Liver (tissue), 9 donors: ENCODE results near the gene BCAN. TPM values are rescaled to one million over a fixed set of nuclear protein-coding genes. Genes with fewer than 3 reads are reported as not detected.

ENCODE experiments used
- DNase-seq: peaks from one replicate; pipeline ENCODE4 v3.0.0-alpha.2; 2017; ENCODE audit warnings: low spot score
- H3K27ac ChIP-seq, 2 donors: one replicate each; pipeline ENCODE4 v1.7.0; 2013; ENCODE audit warnings: inconsistent platforms in 2 of 2, low read length in 2 of 2, control low read depth in 1 of 2, low read depth in 1 of 2, mild to moderate bottlenecking in 1 of 2
- H3K27me3 ChIP-seq, 4 donors: one replicate each; pipeline versions ENCODE4 v1.6.1 to v1.7.0; 2013; ENCODE audit warnings: low read length in 3 of 4, inconsistent platforms in 1 of 4, mild to moderate bottlenecking in 1 of 4, moderate library complexity in 1 of 4; ENCODE audit not compliant: control insufficient read depth in 4 of 4, insufficient read depth in 4 of 4
- H3K36me3 ChIP-seq, 4 donors: one replicate each; pipeline versions ENCODE4 v1.6.1 to v1.7.0; 2013; ENCODE audit warnings: low read length in 3 of 4, mild to moderate bottlenecking in 3 of 4, low read depth in 1 of 4, moderate library complexity in 1 of 4; ENCODE audit not compliant: control insufficient read depth in 4 of 4, insufficient read depth in 3 of 4
- H3K4me1 ChIP-seq, 4 donors: one replicate each; pipeline versions ENCODE4 v1.6.1 to v1.7.0; 2013; ENCODE audit warnings: low read length in 3 of 4, mild to moderate bottlenecking in 3 of 4, moderate library complexity in 1 of 4; ENCODE audit not compliant: control insufficient read depth in 4 of 4, insufficient read depth in 4 of 4
- H3K4me3 ChIP-seq, 3 donors: one replicate each; pipeline versions ENCODE4 v1.6.1 to v1.7.0; 2013; ENCODE audit warnings: low read length in 3 of 3, control low read depth in 1 of 3, low read depth in 1 of 3, mild to moderate bottlenecking in 1 of 3
- H3K9ac ChIP-seq, 2 donors: one replicate each; pipeline ENCODE4 v1.7.0; 2013; ENCODE audit warnings: low read length in 2 of 2, mild to moderate bottlenecking in 2 of 2, moderate library complexity in 2 of 2, control low read depth in 1 of 2, low read depth in 1 of 2
- H3K9me3 ChIP-seq, 4 donors: one replicate each; pipeline versions ENCODE4 v1.6.1 to v1.7.0; 2013; ENCODE audit warnings: low read length in 3 of 4; ENCODE audit not compliant: control insufficient read depth in 4 of 4
- ATF3 ChIP-seq: IDR thresholded peaks from 2 replicates; pipeline ENCODE4 v1.6.1; 2016; ENCODE audit warnings: antibody characterized with exemption
- CTCF ChIP-seq: fragments of 150-350 bp; IDR thresholded peaks from 2 replicates; pipeline ENCODE4 v1.5.1; 2017; ENCODE audit warnings: improper control_type of control experiment, low read depth, low read length; ENCODE audit not compliant: missing input control
- EGR1 ChIP-seq, 2 donors: IDR thresholded peaks; 2 replicates each; pipeline ENCODE4 v1.6.1; 2016 to 2018; ENCODE audit warnings: antibody characterized with exemption in 2 of 2, low read depth in 2 of 2
- FOXA1 ChIP-seq: IDR thresholded peaks from 2 replicates; pipeline ENCODE4 v1.6.1; 2016; ENCODE audit warnings: antibody characterized with exemption
- FOXA2 ChIP-seq: IDR thresholded peaks from 2 replicates; pipeline ENCODE4 v1.6.1; 2016; ENCODE audit warnings: antibody characterized with exemption
- GABPA ChIP-seq, 2 donors: IDR thresholded peaks in 1 of 2; conservative IDR thresholded peaks in 1 of 2; 2 replicates each; pipeline ENCODE4 v1.6.1; 2016; ENCODE audit warnings: antibody characterized with exemption in 2 of 2, mild to moderate bottlenecking in 1 of 2, moderate library complexity in 1 of 2
- HNF4A ChIP-seq, 2 donors: conservative IDR thresholded peaks; 2 replicates each; pipeline ENCODE4 v1.6.1; 2016; ENCODE audit warnings: antibody characterized with exemption in 2 of 2, mild to moderate bottlenecking in 2 of 2
- HNF4G ChIP-seq: IDR thresholded peaks from 2 replicates; pipeline ENCODE4 v1.6.1; 2016; ENCODE audit warnings: antibody characterized with exemption
- JUND ChIP-seq, 2 donors: IDR thresholded peaks; 2 replicates each; pipeline ENCODE4 v1.6.1; 2016; ENCODE audit warnings: antibody characterized with exemption in 2 of 2
- MAX ChIP-seq: IDR thresholded peaks from 2 replicates; pipeline ENCODE4 v1.6.1; 2016; ENCODE audit warnings: antibody characterized with exemption
- NR2F2 ChIP-seq: IDR thresholded peaks from 2 replicates; pipeline ENCODE4 v1.6.1; 2016; ENCODE audit warnings: antibody characterized with exemption
- RAD21 ChIP-seq, 2 donors: IDR thresholded peaks; 2 replicates each; pipeline ENCODE4 v1.6.1; 2016; ENCODE audit warnings: antibody characterized with exemption in 2 of 2, mild to moderate bottlenecking in 2 of 2
- REST ChIP-seq: IDR thresholded peaks from 2 replicates; pipeline ENCODE4 v1.6.1; 2016; ENCODE audit warnings: antibody characterized with exemption, mild to moderate bottlenecking
- RXRA ChIP-seq, 2 donors: IDR thresholded peaks; 2 replicates each; pipeline ENCODE4 v1.6.1; 2017 to 2018; ENCODE audit warnings: antibody characterized with exemption in 2 of 2, mild to moderate bottlenecking in 1 of 2
- SP1 ChIP-seq: IDR thresholded peaks from 2 replicates; pipeline ENCODE4 v1.6.1; 2018; ENCODE audit warnings: antibody characterized with exemption, mild to moderate bottlenecking
- TAF1 ChIP-seq: conservative IDR thresholded peaks from 2 replicates; pipeline ENCODE4 v1.6.1; 2016; ENCODE audit warnings: antibody characterized with exemption, mild to moderate bottlenecking
- YY1 ChIP-seq: IDR thresholded peaks from 2 replicates; pipeline ENCODE4 v1.6.1; 2016; ENCODE audit warnings: antibody characterized with exemption, mild to moderate bottlenecking
- ZBTB33 ChIP-seq: IDR thresholded peaks from 2 replicates; pipeline ENCODE4 v1.6.1; 2016; ENCODE audit warnings: antibody characterized with exemption
- WGBS: extraction: QIAGEN DNeasy Blood & Tissue Kit; methylation state at CpG from one replicate; pipeline ENCODE4 v1.1.7; 2013; 5-methylcytosine and 5-hydroxymethylcytosine counted together
- polyA plus RNA-seq, 2 donors: library from polyadenylated mRNA; stranded (reverse) in 1 of 2; unstranded in 1 of 2; fragments of 200-250 nt in 1 of 2; fragments of >200 nt in 1 of 2; fragmentation: Nextera tagmentation in 1 of 2; extraction: Ambion mirVana in 1 of 2; gene quantifications; one replicate each; pipeline versions ENCODE4 v1.2.1 to v1.2.3, GENCODE V29; 2013 to 2015
- total RNA-seq, 2 donors: library from RNA; depleted of rRNA; stranded (reverse); fragments of >200 nt; gene quantifications; one replicate each; pipeline ENCODE4 v1.2.3, GENCODE V29; 2014
- donor health status: healthy.
- donor health status: healthy.
- donor health status: healthy.
- donor health status: healthy.
- donor health status: healthy.

Gene BCAN
- total and polyA plus RNA-seq, 4 donors: 0.02 TPM; not detected in 3

- H3K9me3 ChIP-seq: no peaks in the 10 kb centered on the region
- H3K4me3 ChIP-seq: no peak overlapping the region
- DNase-seq: no peak
- no peak overlapping the region for H3K9ac ChIP-seq
- peaks cover 0 to 2% (median under 1%) of the 10 kb centered on the region in 4 donors for H3K27me3 ChIP-seq
- TF ChIP-seq JUND (IDR thresholded peaks at IDR 0.05) (no peak), ZBTB33 (no peak), ATF3 (no peak), FOXA2 (no peak), EGR1 (IDR thresholded peaks at IDR 0.05; ENCODE audit: low read depth in 2 of 2) (no peak), HNF4A (conservative IDR thresholded peaks at IDR 0.05) (no peak), CTCF (no peak), MAX (no peak), REST (no peak), FOXA1 (no peak), RAD21 (IDR thresholded peaks at IDR 0.05) (no peak), HNF4G (no peak), SP1 (no peak), YY1 (no peak), NR2F2 (no peak), GABPA (IDR thresholded peaks at IDR 0.05 in 1 of 2, conservative IDR thresholded peaks at IDR 0.05 in 1 of 2) (no peak), RXRA (IDR thresholded peaks at IDR 0.05) (no peak), TAF1 (no peak)
- peaks cover 0 to 5% (median 3%) of the 10 kb centered on the region in 4 donors for H3K4me1 ChIP-seq
- 39% methylated on average over 16 of the region's 16 CpGs for WGBS
- no peaks in the 10 kb centered on the region for H3K36me3 ChIP-seq
- no peak overlapping the region for H3K27ac ChIP-seq
Measured at GRCh38 chr1:156692925-156693847, 51.3 kb downstream of the BCAN start.
